Ureter (tissue), 1 donor: Measurements from ENCODE around the gene TMEM192. TPM values are rescaled to one million over a fixed set of nuclear protein-coding genes. Genes with fewer than 3 reads are reported as not detected.

Source experiments
- total RNA-seq: library from RNA; stranded (reverse); gene quantifications from one replicate; pipeline ENCODE4 v1.2.4, GENCODE V29; 2023
- donor health status: DM: yes; HTN: yes; CAD: no.

The TMEM192 gene
- total RNA-seq, 1 donor from 2014 or later = 23.1 TPM

Other genes starting within 250 kb of the TMEM192 start
- gene APELA, start 235.7 kb downstream of the TMEM192 start, total RNA-seq = not detected
- 2.6 TPM for gene TRIM61, start 135.2 kb downstream of the TMEM192 start, total RNA-seq
- not detected for gene TRIM60, start 80.9 kb downstream of the TMEM192 start, total RNA-seq
- not detected for gene TRIM75, start 59.0 kb downstream of the TMEM192 start, total RNA-seq
- 23.7 TPM for gene KLHL2, start 94.7 kb upstream of the TMEM192 start, total RNA-seq
- 98.6 TPM for gene MSMO1, start 214.8 kb upstream of the TMEM192 start, total RNA-seq